DMS53 treated with DMSO at 0.1 percent for 48 hours (cell line): ENCODE results near the gene GSTCD.

Experiments used
- DNase-seq: peaks from one replicate; lab custom pipeline; 2025; ENCODE audit not compliant: unreplicated experiment; lab: John Stamatoyannopoulos, UW

Gene GSTCD

DNA sequence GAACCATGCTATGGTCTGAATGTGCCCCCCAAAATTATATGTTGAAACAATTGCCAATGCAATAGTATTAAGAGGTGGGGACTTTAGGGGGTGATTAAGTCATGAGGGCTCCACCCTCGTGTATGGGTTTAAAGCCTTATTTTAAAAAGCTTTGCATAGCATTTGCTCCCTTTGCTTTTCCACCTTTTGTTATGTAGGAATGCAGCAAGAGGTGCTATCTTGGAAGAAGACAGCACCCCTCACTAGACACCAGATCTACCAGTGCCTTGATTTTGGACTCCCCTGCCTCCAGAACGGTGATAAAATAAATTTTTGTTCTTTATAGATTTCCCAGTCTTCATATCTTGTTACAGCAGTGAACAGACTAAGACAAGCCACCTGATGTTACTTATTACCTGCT, 163.4 kb downstream of the GSTCD start:
- DNase-seq, result no peak

DNA sequence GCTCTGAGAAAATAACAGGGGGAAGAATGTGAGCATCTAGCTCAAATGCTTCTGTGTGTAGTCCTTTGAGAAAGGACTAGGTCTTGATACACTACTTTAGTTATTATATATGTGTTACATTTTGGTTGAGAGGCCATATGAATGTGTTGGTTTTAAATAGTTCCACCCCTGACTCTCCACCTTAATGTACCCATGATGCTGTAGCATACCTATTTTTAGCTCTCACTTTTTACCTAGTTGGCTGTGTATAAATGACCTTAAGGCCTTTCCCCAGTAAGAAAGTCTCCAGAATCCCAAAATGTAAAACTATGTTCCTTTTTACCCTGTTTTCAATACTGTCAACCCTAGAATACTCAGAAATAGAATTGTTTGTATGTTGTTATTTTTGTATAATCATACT, 166.6 kb downstream of the GSTCD start:
- no peak for DNase-seq

DNA sequence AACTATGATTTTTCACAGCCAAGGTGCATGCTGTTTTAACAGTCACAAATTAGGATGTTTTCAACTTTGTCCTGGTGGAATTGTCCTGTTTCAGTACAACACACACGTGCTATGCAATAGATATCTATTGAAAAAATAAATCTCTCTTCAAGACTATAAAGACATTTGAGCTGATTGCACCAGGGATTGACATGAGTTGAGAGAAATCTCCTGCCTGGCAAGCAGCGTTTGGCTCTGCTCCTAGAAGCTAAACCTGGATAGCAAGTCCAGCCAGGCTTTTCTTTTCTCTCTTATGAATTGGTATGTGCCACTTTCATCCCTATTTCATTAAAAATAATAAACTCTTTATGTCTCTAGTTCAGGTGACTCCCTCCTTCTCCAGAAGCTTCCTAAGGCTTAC, 170.1 kb downstream of the GSTCD start:
- DNase-seq, result no peak

DNA sequence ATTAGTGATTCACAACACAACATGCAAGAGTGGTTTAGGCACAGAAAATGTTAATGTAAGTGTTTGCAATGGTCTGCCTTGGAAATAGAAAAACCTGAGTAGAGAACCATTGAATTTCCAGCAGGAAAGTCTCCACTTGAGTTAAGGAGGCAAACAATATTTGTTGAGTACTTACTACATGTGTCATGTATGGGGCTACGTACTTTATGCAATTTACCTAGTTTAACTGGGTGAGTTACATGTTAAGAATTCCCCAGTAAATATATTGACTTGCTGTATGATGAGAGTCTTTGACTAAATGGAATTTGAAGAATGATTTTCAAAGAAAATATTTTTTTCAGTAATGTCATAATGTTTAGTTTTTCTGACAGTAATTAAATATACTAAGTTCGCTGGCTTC, 178.9 kb downstream of the GSTCD start:
- no peak for DNase-seq

DNA sequence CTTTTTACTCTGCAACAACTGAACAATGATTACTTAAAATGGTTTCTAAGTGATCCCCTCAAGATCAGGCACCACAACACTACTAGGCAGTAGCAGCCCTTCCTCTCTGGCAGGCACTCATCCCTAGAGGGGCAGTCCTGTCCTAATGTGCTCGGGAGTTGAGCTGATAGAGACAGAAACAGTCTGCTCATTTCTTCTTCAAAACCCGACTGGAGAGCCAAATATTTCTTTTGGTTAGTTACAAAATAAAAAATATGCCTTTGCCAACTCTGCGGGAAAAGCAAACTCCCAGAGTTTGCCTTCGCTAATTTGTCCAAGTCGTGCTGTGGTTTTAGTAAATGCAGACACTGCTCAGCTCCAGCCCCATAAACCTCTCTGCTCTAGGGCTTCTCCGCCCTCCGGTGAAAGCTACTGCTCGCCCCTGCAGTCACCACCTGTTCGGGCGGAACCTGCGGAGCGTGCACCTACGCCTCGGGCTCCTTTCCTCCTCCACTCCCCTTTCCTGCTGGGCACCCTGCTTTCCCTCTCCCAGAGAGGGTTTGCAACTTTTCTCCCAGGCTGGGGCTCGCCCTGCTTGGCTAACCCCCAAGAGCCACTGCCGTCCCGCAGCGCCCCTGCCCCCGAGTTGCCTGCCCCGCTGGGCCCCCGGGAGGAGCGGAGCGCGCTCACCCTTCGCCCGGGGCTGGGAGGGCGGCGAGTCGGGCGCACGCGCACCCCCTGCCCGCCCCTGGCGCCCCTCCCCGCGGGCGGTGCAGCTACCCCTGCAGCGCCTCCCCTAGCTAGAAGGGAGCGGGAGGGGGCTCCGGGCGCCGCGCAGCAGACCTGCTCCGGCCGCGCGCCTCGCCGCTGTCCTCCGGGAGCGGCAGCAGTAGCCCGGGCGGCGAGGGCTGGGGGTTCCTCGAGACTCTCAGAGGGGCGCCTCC, 186.3 kb downstream of the GSTCD start, which contains the start of gene NPNT:
NPNT (plus strand) TSS at position 812 of the 923 bp plus-strand sequence. CDS start 182 bp downstream, outside the sequence.
- DNase-seq, result peak; percentile 28

DNA sequence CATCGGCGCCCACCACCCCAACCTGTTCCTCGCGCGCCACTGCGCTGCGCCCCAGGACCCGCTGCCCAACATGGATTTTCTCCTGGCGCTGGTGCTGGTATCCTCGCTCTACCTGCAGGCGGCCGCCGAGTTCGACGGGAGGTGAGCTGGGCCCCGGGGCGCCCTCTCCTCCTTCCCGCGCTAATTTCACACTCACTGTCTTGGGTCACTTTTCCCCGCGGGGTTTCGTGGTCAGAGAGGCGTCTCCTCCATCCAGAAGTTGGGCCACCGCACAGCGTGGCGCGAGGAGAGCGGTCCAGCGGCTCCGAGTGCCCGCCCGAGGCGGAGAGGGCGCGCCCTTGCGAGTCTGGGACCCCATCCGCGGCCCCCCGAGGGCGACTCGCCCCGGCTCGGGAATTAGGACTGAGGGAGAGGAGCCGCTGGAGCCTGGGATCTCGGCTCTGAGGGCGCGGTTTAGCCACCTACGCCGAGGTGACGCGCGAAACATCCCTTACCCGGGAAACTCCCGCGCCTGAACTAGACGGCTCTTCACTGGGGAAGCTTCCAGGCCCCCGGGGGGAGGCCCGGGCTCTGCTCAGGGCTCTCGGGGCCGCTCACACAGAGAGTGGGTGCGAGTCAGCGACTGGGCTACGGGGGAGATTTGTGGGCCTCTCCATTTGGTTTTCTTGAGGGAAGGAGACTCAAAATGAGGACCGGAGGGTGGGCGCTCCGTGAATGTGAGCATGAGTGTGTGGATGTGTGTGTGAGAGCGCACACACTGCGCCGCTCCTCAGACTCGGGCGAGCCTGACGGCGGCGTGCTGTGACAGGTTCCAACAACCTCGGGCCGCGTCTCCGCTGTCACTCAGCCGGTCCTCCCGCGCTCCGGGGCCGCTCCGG, 187.2 kb downstream of the GSTCD start:
- DNase-seq, result peak; percentile 17

DNA sequence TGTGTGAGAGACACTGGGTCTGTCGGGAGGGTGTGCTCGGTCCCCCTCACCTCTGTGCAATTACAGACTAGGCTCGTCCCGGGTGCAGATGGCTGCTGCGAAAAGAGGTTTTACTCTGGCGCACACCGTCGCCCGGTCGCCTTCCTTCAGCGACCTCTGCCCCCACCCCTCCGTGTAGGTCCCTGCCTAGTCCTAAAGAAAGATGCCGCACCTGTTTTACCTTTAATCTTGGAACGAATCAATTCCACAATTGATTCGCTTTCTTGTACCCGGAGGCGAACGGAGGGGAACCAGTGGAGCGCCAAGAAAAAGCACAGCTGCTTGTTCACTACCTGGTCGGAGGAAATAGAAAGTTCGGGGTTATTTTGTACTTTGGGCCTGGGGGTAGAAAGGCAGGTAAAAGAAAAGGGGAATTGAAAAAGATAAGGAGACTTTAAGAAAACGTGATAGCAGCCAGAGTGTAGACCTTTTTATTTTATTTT, 187.9 kb downstream of the GSTCD start:
- no peak for DNase-seq
